WTC11 (cell line): ENCODE results near the gene SLC20A1. TPM values are rescaled to one million over a fixed set of nuclear protein-coding genes. Genes with fewer than 3 reads are reported as not detected.
A peak's percentile ranks its signal among the peaks of the same experiment; 100 is the strongest.

Experiments used
- ATAC-seq: fragments of 200-7000 bp; cut with Tn5 transposase; 2 replicates; pipeline ENCODE4 v1.10.0; 2021; ENCODE audit warnings: mild to moderate bottlenecking, moderate library complexity
- CTCF ChIA-PET: fragments of 300-600 bp; sonication (Branson Sonifier 250); formaldehyde crosslinking; loops from one replicate; lab custom pipeline; 2021; ENCODE audit warnings: antibody characterized with exemption; lab: Charles Lee
- POLR2A ChIA-PET: fragments of 350-600 bp; sonication (Branson Sonifier 250); formaldehyde crosslinking; loops from one replicate; lab custom pipeline; 2021; ENCODE audit warnings: antibody characterized with exemption; lab: Charles Lee
- DNase-seq: peaks from one replicate; pipeline ENCODE4 v3.0.0; 2021; ENCODE audit warnings: low spot score
- H3K27ac Mint-ChIP-seq: 2 replicates; pipeline ENCODE4 v1.8.0; 2021; ENCODE audit warnings: mixed read lengths
- H3K27me3 Mint-ChIP-seq: 2 replicates; pipeline ENCODE4 v1.8.0; 2021; ENCODE audit warnings: low read depth, mild to moderate bottlenecking, moderate library complexity, mixed read lengths
- H3K36me3 Mint-ChIP-seq: 2 replicates; pipeline ENCODE4 v1.8.0; 2021; ENCODE audit warnings: mixed read lengths
- H3K4me1 Mint-ChIP-seq: 2 replicates; pipeline ENCODE4 v1.8.0; 2022; ENCODE audit warnings: mixed read lengths
- H3K4me3 Mint-ChIP-seq: 2 replicates; pipeline ENCODE4 v1.8.0; 2021; ENCODE audit warnings: mild to moderate bottlenecking, moderate library complexity, mixed read lengths
- H3K9me3 Mint-ChIP-seq: 2 replicates; pipeline ENCODE4 v1.8.0; 2021; ENCODE audit warnings: mixed read lengths
- CREM ChIP-seq: sonication (generic); formaldehyde crosslinking; IDR thresholded peaks from 2 replicates; pipeline ENCODE4 v1.8.1; 2022; ENCODE audit warnings: mild to moderate bottlenecking, missing genetic modification reagents, moderate library complexity
- ESRRA ChIP-seq: sonication (generic); formaldehyde crosslinking; IDR thresholded peaks from 2 replicates; pipeline ENCODE4 v1.8.1; 2022; ENCODE audit warnings: mild to moderate bottlenecking, missing genetic modification reagents, borderline replicate concordance
- GABPB1 ChIP-seq: sonication (generic); formaldehyde crosslinking; IDR thresholded peaks from 2 replicates; pipeline ENCODE4 v1.8.1; 2023; ENCODE audit warnings: mild to moderate bottlenecking, missing genetic modification reagents
- MAX ChIP-seq: sonication (generic); formaldehyde crosslinking; IDR thresholded peaks from 2 replicates; pipeline ENCODE4 v1.8.0; 2022; ENCODE audit warnings: mild to moderate bottlenecking, missing genetic modification reagents
- SMAD3 ChIP-seq: sonication (generic); formaldehyde crosslinking; IDR thresholded peaks from 2 replicates; pipeline ENCODE4 v1.8.0; 2022; ENCODE audit warnings: missing genetic modification reagents, mild to moderate bottlenecking, borderline replicate concordance
- SMAD4 ChIP-seq: sonication (generic); formaldehyde crosslinking; IDR thresholded peaks from 2 replicates; pipeline ENCODE4 v1.8.0; 2022; ENCODE audit warnings: mild to moderate bottlenecking, missing genetic modification reagents
- SOX15 ChIP-seq: fragments of 250-450 bp; sonication (Bioruptor Pico); IDR thresholded peaks from 2 replicates; pipeline ENCODE4 v1.9.0; 2021; ENCODE audit warnings: mild to moderate bottlenecking
- ZBTB43 ChIP-seq: sonication (generic); formaldehyde crosslinking; IDR thresholded peaks from 2 replicates; pipeline ENCODE4 v1.8.1; 2023; ENCODE audit warnings: mild to moderate bottlenecking, missing genetic modification reagents
- ZNF232 ChIP-seq: sonication (generic); formaldehyde crosslinking; IDR thresholded peaks from 2 replicates; pipeline ENCODE4 v1.8.0; 2022; ENCODE audit warnings: mild to moderate bottlenecking, missing genetic modification reagents
- total RNA-seq: library from RNA; stranded (reverse); gene quantifications from 3 replicates; pipeline ENCODE4 v1.2.3, GENCODE V29; 2021
- TF ChIP-seq, protein P1 (sequence below): sonication (generic); formaldehyde crosslinking; IDR thresholded peaks from 2 replicates; pipeline ENCODE4 v1.8.1; 2023; ENCODE audit warnings: mild to moderate bottlenecking, missing genetic modification reagents, borderline replicate concordance
- TF ChIP-seq, protein P2 (sequence below): sonication (generic); formaldehyde crosslinking; IDR thresholded peaks from 2 replicates; pipeline ENCODE4 v1.8.0; 2023; ENCODE audit warnings: mild to moderate bottlenecking, missing genetic modification reagents
- TF ChIP-seq, protein P3 (sequence below): sonication (generic); formaldehyde crosslinking; IDR thresholded peaks from 2 replicates; pipeline ENCODE4 v1.8.0; 2023; ENCODE audit warnings: missing genetic modification reagents
- TF ChIP-seq, protein P4 (sequence below): sonication (generic); formaldehyde crosslinking; IDR thresholded peaks from 2 replicates; pipeline ENCODE4 v1.8.0; 2022; ENCODE audit warnings: mild to moderate bottlenecking, missing genetic modification reagents

The SLC20A1 gene
- total RNA-seq, 1 experiment from 2014 or later, result 59.9 TPM

- Mint-ChIP-seq H3K9me3 (no peaks in the 10 kb centered on the region), H3K4me1 (peaks cover 25% of the 10 kb centered on the region), H3K36me3 (peaks cover 18% of the 10 kb centered on the region), H3K27ac (no peak overlapping the region), H3K27me3 (peaks cover 17% of the 10 kb centered on the region), H3K4me3 (no peak overlapping the region)
- DNase-seq, result no peak
- ChIA-PET CTCF (no interaction called here), POLR2A (no interaction called here)
- TF ChIP-seq, protein P1, sequence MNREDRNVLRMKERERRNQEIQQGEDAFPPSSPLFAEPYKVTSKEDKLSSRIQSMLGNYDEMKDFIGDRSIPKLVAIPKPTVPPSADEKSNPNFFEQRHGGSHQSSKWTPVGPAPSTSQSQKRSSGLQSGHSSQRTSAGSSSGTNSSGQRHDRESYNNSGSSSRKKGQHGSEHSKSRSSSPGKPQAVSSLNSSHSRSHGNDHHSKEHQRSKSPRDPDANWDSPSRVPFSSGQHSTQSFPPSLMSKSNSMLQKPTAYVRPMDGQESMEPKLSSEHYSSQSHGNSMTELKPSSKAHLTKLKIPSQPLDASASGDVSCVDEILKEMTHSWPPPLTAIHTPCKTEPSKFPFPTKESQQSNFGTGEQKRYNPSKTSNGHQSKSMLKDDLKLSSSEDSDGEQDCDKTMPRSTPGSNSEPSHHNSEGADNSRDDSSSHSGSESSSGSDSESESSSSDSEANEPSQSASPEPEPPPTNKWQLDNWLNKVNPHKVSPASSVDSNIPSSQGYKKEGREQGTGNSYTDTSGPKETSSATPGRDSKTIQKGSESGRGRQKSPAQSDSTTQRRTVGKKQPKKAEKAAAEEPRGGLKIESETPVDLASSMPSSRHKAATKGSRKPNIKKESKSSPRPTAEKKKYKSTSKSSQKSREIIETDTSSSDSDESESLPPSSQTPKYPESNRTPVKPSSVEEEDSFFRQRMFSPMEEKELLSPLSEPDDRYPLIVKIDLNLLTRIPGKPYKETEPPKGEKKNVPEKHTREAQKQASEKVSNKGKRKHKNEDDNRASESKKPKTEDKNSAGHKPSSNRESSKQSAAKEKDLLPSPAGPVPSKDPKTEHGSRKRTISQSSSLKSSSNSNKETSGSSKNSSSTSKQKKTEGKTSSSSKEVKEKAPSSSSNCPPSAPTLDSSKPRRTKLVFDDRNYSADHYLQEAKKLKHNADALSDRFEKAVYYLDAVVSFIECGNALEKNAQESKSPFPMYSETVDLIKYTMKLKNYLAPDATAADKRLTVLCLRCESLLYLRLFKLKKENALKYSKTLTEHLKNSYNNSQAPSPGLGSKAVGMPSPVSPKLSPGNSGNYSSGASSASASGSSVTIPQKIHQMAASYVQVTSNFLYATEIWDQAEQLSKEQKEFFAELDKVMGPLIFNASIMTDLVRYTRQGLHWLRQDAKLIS (CRISPR knock-in tag), result no peak
- TF ChIP-seq ZNF232 (CRISPR knock-in tag), result no peak
- TF ChIP-seq, protein P2, sequence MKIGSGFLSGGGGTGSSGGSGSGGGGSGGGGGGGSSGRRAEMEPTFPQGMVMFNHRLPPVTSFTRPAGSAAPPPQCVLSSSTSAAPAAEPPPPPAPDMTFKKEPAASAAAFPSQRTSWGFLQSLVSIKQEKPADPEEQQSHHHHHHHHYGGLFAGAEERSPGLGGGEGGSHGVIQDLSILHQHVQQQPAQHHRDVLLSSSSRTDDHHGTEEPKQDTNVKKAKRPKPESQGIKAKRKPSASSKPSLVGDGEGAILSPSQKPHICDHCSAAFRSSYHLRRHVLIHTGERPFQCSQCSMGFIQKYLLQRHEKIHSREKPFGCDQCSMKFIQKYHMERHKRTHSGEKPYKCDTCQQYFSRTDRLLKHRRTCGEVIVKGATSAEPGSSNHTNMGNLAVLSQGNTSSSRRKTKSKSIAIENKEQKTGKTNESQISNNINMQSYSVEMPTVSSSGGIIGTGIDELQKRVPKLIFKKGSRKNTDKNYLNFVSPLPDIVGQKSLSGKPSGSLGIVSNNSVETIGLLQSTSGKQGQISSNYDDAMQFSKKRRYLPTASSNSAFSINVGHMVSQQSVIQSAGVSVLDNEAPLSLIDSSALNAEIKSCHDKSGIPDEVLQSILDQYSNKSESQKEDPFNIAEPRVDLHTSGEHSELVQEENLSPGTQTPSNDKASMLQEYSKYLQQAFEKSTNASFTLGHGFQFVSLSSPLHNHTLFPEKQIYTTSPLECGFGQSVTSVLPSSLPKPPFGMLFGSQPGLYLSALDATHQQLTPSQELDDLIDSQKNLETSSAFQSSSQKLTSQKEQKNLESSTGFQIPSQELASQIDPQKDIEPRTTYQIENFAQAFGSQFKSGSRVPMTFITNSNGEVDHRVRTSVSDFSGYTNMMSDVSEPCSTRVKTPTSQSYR (CRISPR knock-in tag), result no peak
- no peak for ATAC-seq
Measured at GRCh38 chr2:112643488-112643887, 2.3 kb upstream of the SLC20A1 start.

DNA sequence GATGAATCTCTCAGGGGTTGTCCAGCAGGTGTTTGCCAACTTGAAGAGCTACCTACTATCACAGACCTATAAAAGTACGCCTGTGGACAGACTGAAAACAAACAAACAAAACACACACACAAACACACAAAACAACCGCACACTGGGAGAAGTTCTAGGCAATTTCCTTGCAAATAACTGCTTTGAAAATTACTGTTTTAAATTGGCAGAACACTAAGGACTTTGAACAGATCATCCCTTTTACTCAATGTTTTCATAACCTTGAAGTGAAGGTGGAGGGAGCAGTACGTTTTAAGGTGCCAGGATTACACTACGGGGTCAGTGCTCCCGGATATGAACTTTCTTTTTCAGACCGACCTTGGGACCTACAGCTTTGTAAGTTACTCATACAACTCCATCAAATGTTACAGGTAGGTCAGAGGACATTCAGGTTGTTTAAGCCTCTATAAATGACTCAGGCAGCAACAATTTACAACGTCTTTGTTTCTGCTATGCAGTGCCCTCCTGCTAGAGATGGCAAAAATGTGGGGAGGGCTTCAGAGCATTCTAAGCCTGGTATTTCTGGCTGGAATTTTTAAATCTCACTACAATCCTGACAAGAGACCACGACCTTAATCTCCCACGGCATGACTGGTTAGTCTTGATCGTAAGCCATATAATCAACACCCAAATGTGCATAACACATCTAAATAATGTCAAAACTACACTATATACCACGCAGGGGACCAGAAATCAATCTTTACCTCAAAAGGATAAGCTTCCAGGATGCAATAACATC lies 1.4 kb upstream of the SLC20A1 start:
- POLR2A ChIA-PET, result interaction anchor here (0.5 to 0.9 kb wide), 2 partner anchors 12 to 13 kb away, joined by 3 read pairs; no protein-coding TSS in a partner anchor
- peak overlapping the region; percentile 84 for H3K4me3 Mint-ChIP-seq
- peaks cover 26% of the 10 kb centered on the region for H3K36me3 Mint-ChIP-seq
- CTCF ChIA-PET, result interaction anchor here (0.8 to 4.6 kb wide), 11 partner anchors 9 to 297 kb away, joined by 4 to 77 read pairs (median 11); partner anchors contain the start of gene CHCHD5
- peaks cover 17% of the 10 kb centered on the region for H3K27me3 Mint-ChIP-seq
- DNase-seq, result no peak
- no peak for ATAC-seq
- TF ChIP-seq ESRRA (CRISPR knock-in tag) (no peak), GABPB1 (peak; percentile 72), SOX15 (CRISPR knock-in tag) (no peak)
- TF ChIP-seq, protein P3, sequence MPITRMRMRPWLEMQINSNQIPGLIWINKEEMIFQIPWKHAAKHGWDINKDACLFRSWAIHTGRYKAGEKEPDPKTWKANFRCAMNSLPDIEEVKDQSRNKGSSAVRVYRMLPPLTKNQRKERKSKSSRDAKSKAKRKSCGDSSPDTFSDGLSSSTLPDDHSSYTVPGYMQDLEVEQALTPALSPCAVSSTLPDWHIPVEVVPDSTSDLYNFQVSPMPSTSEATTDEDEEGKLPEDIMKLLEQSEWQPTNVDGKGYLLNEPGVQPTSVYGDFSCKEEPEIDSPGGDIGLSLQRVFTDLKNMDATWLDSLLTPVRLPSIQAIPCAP (CRISPR knock-in tag), result no peak
- peak overlapping the region; percentile 87 for H3K27ac Mint-ChIP-seq
- no peaks in the 10 kb centered on the region for H3K9me3 Mint-ChIP-seq
- peaks cover 30% of the 10 kb centered on the region for H3K4me1 Mint-ChIP-seq

GRCh38 chr2:112644933-112645309 lies 818 bp upstream of the SLC20A1 start:
- no peaks in the 10 kb centered on the region for H3K9me3 Mint-ChIP-seq
- CTCF ChIA-PET, result interaction anchor here (0.5 to 4.6 kb wide), 21 partner anchors 10 to 323 kb away, joined by 3 to 77 read pairs (median 5); partner anchors contain the start of gene CHCHD5
- no peak for TF ChIP-seq SMAD3 (CRISPR knock-in tag)
- TF ChIP-seq, protein P4, sequence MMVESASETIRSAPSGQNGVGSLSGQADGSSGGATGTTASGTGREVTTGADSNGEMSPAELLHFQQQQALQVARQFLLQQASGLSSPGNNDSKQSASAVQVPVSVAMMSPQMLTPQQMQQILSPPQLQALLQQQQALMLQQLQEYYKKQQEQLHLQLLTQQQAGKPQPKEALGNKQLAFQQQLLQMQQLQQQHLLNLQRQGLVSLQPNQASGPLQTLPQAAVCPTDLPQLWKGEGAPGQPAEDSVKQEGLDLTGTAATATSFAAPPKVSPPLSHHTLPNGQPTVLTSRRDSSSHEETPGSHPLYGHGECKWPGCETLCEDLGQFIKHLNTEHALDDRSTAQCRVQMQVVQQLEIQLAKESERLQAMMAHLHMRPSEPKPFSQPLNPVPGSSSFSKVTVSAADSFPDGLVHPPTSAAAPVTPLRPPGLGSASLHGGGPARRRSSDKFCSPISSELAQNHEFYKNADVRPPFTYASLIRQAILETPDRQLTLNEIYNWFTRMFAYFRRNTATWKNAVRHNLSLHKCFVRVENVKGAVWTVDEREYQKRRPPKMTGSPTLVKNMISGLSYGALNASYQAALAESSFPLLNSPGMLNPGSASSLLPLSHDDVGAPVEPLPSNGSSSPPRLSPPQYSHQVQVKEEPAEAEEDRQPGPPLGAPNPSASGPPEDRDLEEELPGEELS (CRISPR knock-in tag), result peak; percentile 13; the same call in 1 of the 2 replicates
- TF ChIP-seq CREM, result no peak
- TF ChIP-seq SMAD4 (CRISPR knock-in tag), result no peak
- no peak for TF ChIP-seq MAX (CRISPR knock-in tag)
- TF ChIP-seq, protein P1 (CRISPR knock-in tag), result no peak
- no peak for TF ChIP-seq ZBTB43 (CRISPR knock-in tag)
- POLR2A ChIA-PET, result interaction anchor here (0.5 to 1.5 kb wide), 6 partner anchors 11 to 80 kb away, joined by 3 to 4 read pairs (median 3); no protein-coding TSS in a partner anchor
- H3K27ac Mint-ChIP-seq, result peak overlapping the region; percentile 87
- DNase-seq (no peak), ATAC-seq (no peak)
- H3K27me3 Mint-ChIP-seq, result peaks cover 17% of the 10 kb centered on the region
- H3K36me3 Mint-ChIP-seq, result peaks cover 32% of the 10 kb centered on the region
- H3K4me1 Mint-ChIP-seq, result peaks cover 30% of the 10 kb centered on the region
- H3K4me3 Mint-ChIP-seq, result peak overlapping the region; percentile 84
